ENCODE results near the gene UBE2G1.

DNA sequence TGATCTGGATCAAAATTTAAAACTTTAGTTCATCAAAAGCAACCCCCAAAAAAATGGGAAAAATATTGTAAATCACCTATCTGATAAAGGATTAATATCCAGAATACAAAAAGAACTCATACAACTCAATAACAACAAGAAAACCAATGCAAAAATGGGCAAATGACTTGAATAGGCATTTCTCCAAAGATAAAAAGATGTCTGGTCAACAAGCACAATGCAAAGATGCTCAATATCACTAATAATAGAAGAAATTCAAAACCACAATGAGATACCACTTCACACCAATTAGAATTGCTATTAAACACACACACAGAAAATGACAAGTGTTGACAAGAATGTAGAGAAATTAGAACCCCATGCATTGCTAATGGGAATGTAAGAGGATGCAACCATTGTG lies 40.4 kb downstream of the UBE2G1 start:
- TF ChIP-seq, protein P1, sequence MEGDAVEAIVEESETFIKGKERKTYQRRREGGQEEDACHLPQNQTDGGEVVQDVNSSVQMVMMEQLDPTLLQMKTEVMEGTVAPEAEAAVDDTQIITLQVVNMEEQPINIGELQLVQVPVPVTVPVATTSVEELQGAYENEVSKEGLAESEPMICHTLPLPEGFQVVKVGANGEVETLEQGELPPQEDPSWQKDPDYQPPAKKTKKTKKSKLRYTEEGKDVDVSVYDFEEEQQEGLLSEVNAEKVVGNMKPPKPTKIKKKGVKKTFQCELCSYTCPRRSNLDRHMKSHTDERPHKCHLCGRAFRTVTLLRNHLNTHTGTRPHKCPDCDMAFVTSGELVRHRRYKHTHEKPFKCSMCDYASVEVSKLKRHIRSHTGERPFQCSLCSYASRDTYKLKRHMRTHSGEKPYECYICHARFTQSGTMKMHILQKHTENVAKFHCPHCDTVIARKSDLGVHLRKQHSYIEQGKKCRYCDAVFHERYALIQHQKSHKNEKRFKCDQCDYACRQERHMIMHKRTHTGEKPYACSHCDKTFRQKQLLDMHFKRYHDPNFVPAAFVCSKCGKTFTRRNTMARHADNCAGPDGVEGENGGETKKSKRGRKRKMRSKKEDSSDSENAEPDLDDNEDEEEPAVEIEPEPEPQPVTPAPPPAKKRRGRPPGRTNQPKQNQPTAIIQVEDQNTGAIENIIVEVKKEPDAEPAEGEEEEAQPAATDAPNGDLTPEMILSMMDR (IDR thresholded peaks at IDR 0.05 in 4 of 5, conservative IDR thresholded peaks at IDR 0.05 in 1 of 5), result no peak
- no peak for TF ChIP-seq POLR2A (IDR thresholded peaks at IDR 0.05)
